Measurements from ENCODE around the gene ACE2. TPM values are rescaled to one million over a fixed set of nuclear protein-coding genes. Genes with fewer than 3 reads are reported as not detected.

ACE2 gene
- total and polyA plus RNA-seq, 9 of the 15 experiments (the other 6 are each of a cell fraction or from before 2014, with no cell fraction given): 0.03 to 0.09 (median 0.07) TPM; not detected in 6

DNA sequence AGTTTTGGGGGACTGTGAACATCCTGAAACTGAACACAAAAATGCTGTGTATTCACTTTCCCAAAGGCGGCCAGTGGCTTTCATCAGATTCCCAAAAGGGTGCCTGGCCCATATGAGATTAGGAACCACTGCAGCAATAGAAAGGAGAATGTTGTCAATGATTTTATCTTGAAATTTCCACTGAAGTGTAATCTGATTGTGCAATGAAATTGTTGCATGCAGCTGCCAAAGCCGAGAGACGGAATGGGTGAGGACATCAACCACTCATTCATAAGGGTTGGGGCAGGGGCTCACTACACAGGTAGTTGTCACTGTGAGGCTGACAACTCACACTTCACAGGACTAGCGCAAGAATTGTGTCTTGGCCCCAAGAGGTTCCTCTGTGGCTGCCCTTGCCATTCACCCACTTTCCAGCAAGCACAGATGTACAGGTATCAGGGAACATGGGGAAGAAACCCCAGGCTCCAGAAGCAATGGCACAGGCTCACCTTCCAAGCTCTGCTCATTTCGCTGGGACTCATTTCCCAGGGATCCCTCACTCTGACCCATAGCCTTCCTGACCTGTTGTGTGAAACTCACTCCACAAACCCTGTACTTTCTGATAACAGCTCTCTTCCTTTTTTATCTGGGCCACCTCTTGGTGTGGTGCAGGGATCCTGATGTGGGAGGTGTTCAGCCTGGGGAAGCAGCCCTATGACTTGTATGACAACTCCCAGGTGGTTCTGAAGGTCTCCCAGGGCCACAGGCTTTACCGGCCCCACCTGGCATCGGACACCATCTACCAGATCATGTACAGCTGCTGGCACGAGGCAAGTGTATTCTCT, 51.4 kb downstream of the ACE2 start:
- in situ Hi-C loops (cut with MboI): no loop called here
- no peaks in the 10 kb centered on the region for H3K9me3 ChIP-seq (replicated peaks; ENCODE audit: control insufficient read depth, insufficient read depth, low read depth, low read length)
- FAIRE-seq: peak; percentile 93
- H3K36me3 ChIP-seq (ENCODE audit: control insufficient read depth, insufficient read depth, low read length): no peaks in the 10 kb centered on the region
- ChIA-PET CTCF (ENCODE audit: low intra/inter-chr PET ratio) (no interaction called here), POLR2A (no interaction called here)
- peaks cover 8 to 33% of the 10 kb centered on the region in 2 experiments for H3K4me1 ChIP-seq (replicated peaks in 1 of 2; ENCODE audit: control insufficient read depth in 2 of 2, insufficient read depth in 2 of 2, low read length in 2 of 2)
- H3K9ac ChIP-seq (ENCODE audit: insufficient read depth in 1 of 2, low read depth in 2 of 2, low read length in 2 of 2): peak overlapping the region; percentile 50 to 72; a peak in 3 of 4 replicates
- peak; percentile 86 for ATAC-seq
- no peaks in the 10 kb centered on the region for H4K20me1 ChIP-seq (replicated peaks; ENCODE audit: control insufficient read depth, insufficient read depth, low read length)
- intact Hi-C loops (cut with micrococcal nuclease): no loop called here
- BruUV-seq (replicated peaks): no TSS peak
- H3K4me2 ChIP-seq (ENCODE audit: insufficient read depth, low read length): peak overlapping the region; percentile 75
- H3K27ac ChIP-seq (ENCODE audit: extremely low read depth, low read depth, low read length): peak overlapping the region; percentile 64
- DNase-seq (ENCODE audit: extremely low read depth in 1 of 4, low spot score in 3 of 4): peak; percentile 14 to 80 (median 47)
- H2AFZ ChIP-seq (ENCODE audit: low read depth, low read length): peak overlapping the region; percentile 72
- peak overlapping the region; percentile 24; the same call in 1 of the 2 replicates for H3K4me3 ChIP-seq
- peaks cover 4% of the 10 kb centered on the region; the same call in 2 of the 3 replicates for H3K79me2 ChIP-seq (ENCODE audit: control insufficient read depth, insufficient read depth, low read length)
- no peaks in the 10 kb centered on the region for H3K27me3 ChIP-seq (ENCODE audit: control insufficient read depth in 2 of 2, insufficient read depth in 2 of 2, low read length in 2 of 2)
- H3K9me1 ChIP-seq (ENCODE audit: control insufficient read depth, insufficient read depth, low read length): no peaks in the 10 kb centered on the region
- WGBS (ENCODE audit: insufficient coverage, low coverage, missing lambda C conversion rate): 4% methylated on average over 8 of the region's 8 CpGs
- TF ChIP-seq, protein P1, sequence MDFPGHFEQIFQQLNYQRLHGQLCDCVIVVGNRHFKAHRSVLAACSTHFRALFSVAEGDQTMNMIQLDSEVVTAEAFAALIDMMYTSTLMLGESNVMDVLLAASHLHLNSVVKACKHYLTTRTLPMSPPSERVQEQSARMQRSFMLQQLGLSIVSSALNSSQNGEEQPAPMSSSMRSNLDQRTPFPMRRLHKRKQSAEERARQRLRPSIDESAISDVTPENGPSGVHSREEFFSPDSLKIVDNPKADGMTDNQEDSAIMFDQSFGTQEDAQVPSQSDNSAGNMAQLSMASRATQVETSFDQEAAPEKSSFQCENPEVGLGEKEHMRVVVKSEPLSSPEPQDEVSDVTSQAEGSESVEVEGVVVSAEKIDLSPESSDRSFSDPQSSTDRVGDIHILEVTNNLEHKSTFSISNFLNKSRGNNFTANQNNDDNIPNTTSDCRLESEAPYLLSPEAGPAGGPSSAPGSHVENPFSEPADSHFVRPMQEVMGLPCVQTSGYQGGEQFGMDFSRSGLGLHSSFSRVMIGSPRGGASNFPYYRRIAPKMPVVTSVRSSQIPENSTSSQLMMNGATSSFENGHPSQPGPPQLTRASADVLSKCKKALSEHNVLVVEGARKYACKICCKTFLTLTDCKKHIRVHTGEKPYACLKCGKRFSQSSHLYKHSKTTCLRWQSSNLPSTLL (IDR thresholded peaks at IDR 0.05): no peak
- TF ChIP-seq KLF10 (CRISPR knock-in tag; IDR thresholded peaks at IDR 0.05): no peak
- peak; percentile 92 for TF ChIP-seq CBFA2T3 (IDR thresholded peaks at IDR 0.05)
- TF ChIP-seq, protein P2, sequence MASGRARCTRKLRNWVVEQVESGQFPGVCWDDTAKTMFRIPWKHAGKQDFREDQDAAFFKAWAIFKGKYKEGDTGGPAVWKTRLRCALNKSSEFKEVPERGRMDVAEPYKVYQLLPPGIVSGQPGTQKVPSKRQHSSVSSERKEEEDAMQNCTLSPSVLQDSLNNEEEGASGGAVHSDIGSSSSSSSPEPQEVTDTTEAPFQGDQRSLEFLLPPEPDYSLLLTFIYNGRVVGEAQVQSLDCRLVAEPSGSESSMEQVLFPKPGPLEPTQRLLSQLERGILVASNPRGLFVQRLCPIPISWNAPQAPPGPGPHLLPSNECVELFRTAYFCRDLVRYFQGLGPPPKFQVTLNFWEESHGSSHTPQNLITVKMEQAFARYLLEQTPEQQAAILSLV (tag; IDR thresholded peaks at IDR 0.05): no peak
- no peak for TF ChIP-seq CHD4 (IDR thresholded peaks at IDR 0.05; ENCODE audit: insufficient read depth, insufficient replicate concordance, low read depth, low read length, poor library complexity, severe bottlenecking)
- TF ChIP-seq TAL1 (IDR thresholded peaks at IDR 0.05): peak; percentile 81
- TF ChIP-seq NCOA1 (IDR thresholded peaks at IDR 0.05; ENCODE audit: low read depth): 0 out of 2 replicates have a peak, but pooled peaks have one; percentile 44
- no peak for TF ChIP-seq ZNF696 (CRISPR knock-in tag; conservative IDR thresholded peaks at IDR 0.05)
- TF ChIP-seq, protein P3, sequence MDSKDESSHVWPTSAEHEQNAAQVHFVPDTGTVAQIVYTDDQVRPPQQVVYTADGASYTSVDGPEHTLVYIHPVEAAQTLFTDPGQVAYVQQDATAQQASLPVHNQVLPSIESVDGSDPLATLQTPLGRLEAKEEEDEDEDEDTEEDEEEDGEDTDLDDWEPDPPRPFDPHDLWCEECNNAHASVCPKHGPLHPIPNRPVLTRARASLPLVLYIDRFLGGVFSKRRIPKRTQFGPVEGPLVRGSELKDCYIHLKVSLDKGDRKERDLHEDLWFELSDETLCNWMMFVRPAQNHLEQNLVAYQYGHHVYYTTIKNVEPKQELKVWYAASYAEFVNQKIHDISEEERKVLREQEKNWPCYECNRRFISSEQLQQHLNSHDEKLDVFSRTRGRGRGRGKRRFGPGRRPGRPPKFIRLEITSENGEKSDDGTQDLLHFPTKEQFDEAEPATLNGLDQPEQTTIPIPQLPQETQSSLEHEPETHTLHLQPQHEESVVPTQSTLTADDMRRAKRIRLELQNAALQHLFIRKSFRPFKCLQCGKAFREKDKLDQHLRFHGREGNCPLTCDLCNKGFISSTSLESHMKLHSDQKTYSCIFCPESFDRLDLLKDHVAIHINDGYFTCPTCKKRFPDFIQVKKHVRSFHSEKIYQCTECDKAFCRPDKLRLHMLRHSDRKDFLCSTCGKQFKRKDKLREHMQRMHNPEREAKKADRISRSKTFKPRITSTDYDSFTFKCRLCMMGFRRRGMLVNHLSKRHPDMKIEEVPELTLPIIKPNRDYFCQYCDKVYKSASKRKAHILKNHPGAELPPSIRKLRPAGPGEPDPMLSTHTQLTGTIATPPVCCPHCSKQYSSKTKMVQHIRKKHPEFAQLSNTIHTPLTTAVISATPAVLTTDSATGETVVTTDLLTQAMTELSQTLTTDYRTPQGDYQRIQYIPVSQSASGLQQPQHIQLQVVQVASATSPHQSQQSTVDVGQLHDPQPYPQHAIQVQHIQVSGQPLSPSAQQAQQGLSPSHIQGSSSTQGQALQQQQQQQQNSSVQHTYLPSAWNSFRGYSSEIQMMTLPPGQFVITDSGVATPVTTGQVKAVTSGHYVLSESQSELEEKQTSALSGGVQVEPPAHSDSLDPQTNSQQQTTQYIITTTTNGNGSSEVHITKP (IDR thresholded peaks at IDR 0.05; ENCODE audit: partially characterized antibody): peak; percentile 70
- peak; percentile 90 for TF ChIP-seq TCF3 (CRISPR knock-in tag; IDR thresholded peaks at IDR 0.05)
- TF ChIP-seq, protein P4, sequence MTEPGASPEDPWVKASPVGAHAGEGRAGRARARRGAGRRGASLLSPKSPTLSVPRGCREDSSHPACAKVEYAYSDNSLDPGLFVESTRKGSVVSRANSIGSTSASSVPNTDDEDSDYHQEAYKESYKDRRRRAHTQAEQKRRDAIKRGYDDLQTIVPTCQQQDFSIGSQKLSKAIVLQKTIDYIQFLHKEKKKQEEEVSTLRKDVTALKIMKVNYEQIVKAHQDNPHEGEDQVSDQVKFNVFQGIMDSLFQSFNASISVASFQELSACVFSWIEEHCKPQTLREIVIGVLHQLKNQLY (CRISPR knock-in tag; conservative IDR thresholded peaks at IDR 0.05): no peak
- no peak for TF ChIP-seq RAD21 (CRISPR knock-in tag; conservative IDR thresholded peaks at IDR 0.05 in 1 of 2, IDR thresholded peaks at IDR 0.05 in 1 of 2)
- no peak for TF ChIP-seq BRD9 (IDR thresholded peaks at IDR 0.05; ENCODE audit: low read depth, partially characterized antibody)
- no peak; the same call in 1 of the 2 replicates for TF ChIP-seq BHLHE40 (IDR thresholded peaks at IDR 0.05; ENCODE audit: low read length)
